Measurements from ENCODE around the gene UBTD2.
"Not testable (repeated sequence)": the region's sequence is repeated elsewhere in the genome, so short reads cannot be mapped to it uniquely, and the experiment has no call there.

DNA sequence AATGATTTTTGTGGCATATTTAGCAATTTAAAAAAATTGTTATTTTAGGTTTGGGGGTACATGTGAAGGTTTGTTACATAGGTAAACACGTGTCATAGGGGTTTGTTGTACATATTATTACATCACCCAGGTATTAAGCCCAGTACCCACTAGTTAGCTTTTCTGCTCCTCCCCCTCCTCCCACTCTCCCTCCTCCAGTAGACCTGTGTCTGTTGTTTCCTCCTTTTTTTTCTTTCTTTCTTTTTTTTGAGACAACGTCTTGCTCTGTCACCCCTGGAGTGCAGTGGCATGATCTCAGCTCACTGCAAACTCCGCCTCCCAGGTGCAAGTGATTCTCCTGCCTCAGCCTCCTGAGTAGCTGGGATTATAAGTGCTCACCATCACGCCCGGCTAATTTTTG is 8.3 kb upstream of the UBTD2 start:
- TF ChIP-seq, protein P1, sequence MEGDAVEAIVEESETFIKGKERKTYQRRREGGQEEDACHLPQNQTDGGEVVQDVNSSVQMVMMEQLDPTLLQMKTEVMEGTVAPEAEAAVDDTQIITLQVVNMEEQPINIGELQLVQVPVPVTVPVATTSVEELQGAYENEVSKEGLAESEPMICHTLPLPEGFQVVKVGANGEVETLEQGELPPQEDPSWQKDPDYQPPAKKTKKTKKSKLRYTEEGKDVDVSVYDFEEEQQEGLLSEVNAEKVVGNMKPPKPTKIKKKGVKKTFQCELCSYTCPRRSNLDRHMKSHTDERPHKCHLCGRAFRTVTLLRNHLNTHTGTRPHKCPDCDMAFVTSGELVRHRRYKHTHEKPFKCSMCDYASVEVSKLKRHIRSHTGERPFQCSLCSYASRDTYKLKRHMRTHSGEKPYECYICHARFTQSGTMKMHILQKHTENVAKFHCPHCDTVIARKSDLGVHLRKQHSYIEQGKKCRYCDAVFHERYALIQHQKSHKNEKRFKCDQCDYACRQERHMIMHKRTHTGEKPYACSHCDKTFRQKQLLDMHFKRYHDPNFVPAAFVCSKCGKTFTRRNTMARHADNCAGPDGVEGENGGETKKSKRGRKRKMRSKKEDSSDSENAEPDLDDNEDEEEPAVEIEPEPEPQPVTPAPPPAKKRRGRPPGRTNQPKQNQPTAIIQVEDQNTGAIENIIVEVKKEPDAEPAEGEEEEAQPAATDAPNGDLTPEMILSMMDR (IDR thresholded peaks at IDR 0.05), result not testable (repeated sequence)
- not testable (repeated sequence) for TF ChIP-seq POLR2A (IDR thresholded peaks at IDR 0.05)
